ENCODE measurements around the gene SHANK3.

The SHANK3 gene

GRCh38 chr22:50683086-50683993 is 10.7 kb downstream of the SHANK3 start:
- H3K4me1 ChIP-seq, result no peaks in the 10 kb centered on the region
- peaks cover 0 to under 1% (median 0%) of the 10 kb centered on the region in 3 donors for H3K36me3 ChIP-seq
- no peak overlapping the region for H3K27ac ChIP-seq
- no peaks in the 10 kb centered on the region for H3K9me3 ChIP-seq
- peaks cover 0 to 29% of the 10 kb centered on the region in 2 donors for H3K27me3 ChIP-seq
- no peak for DNase-seq
- no peak for TF ChIP-seq CTCF (IDR thresholded peaks at IDR 0.05)
- no peak overlapping the region for H3K4me3 ChIP-seq
- intact Hi-C loops (cut with DNase I; ENCODE audit: low total_unique reads), result no loop called here

- peaks cover 0 to 35% of the 10 kb centered on the region in 2 donors for H3K27me3 ChIP-seq
- intact Hi-C loops (cut with DNase I; ENCODE audit: low total_unique reads), result no loop called here
- no peak for TF ChIP-seq CTCF (IDR thresholded peaks at IDR 0.05)
- no peaks in the 10 kb centered on the region for H3K9me3 ChIP-seq
- H3K4me3 ChIP-seq, result no peak overlapping the region
- H3K36me3 ChIP-seq, result peaks cover 0 to 4% (median 0%) of the 10 kb centered on the region in 3 donors
- H3K27ac ChIP-seq, result no peak overlapping the region
- no peaks in the 10 kb centered on the region for H3K4me1 ChIP-seq
- DNase-seq, result no peak
Observed at GRCh38 chr22:50683994-50684371, 11.4 kb downstream of the SHANK3 start.

GRCh38 chr22:50684501-50684900 is 11.9 kb downstream of the SHANK3 start:
- DNase-seq, result no peak
- Histone ChIP-seq H3K9me3 (no peaks in the 10 kb centered on the region), H3K36me3 (peaks cover 0 to 4% (median 0%) of the 10 kb centered on the region in 3 donors), H3K27ac (no peak overlapping the region), H3K4me3 (no peak overlapping the region), H3K27me3 (peaks cover 0 to 35% of the 10 kb centered on the region in 2 donors), H3K4me1 (no peaks in the 10 kb centered on the region)
- intact Hi-C loops (cut with DNase I; ENCODE audit: low total_unique reads), result no loop called here
- TF ChIP-seq CTCF (IDR thresholded peaks at IDR 0.05), result no peak

- Histone ChIP-seq H3K36me3 (peaks cover 0 to 4% (median 0%) of the 10 kb centered on the region in 3 donors), H3K4me1 (no peaks in the 10 kb centered on the region), H3K9me3 (no peaks in the 10 kb centered on the region), H3K4me3 (no peak overlapping the region), H3K27ac (no peak overlapping the region), H3K27me3 (peaks cover 0 to 37% of the 10 kb centered on the region in 2 donors)
- intact Hi-C loops (cut with DNase I; ENCODE audit: low total_unique reads), result no loop called here
- TF ChIP-seq CTCF (IDR thresholded peaks at IDR 0.05), result no peak
- DNase-seq, result no peak
Observed at GRCh38 chr22:50684986-50685385, 12.4 kb downstream of the SHANK3 start.

- no peak for DNase-seq
- no peak overlapping the region for H3K27ac ChIP-seq
- no peak for TF ChIP-seq CTCF (IDR thresholded peaks at IDR 0.05)
- H3K36me3 ChIP-seq, result peaks cover 0 to 4% (median 0%) of the 10 kb centered on the region in 3 donors
- H3K4me1 ChIP-seq, result no peaks in the 10 kb centered on the region
- peaks cover 0 to 38% of the 10 kb centered on the region in 2 donors for H3K27me3 ChIP-seq
- intact Hi-C loops (cut with DNase I; ENCODE audit: low total_unique reads), result no loop called here
- H3K9me3 ChIP-seq, result no peaks in the 10 kb centered on the region
- H3K4me3 ChIP-seq, result no peak overlapping the region
Observed at GRCh38 chr22:50686794-50687193, 14.2 kb downstream of the SHANK3 start.

All from tibial artery (tissue), 4 donors.